ENCODE measurements around the gene CHRNA4.

CHRNA4 gene

GRCh38 chr20:63360850-63361518 lies at the start of gene CHRNA4:
CHRNA4 (minus strand) TSS chr20:63361349; CDS start chr20:63361165, 184 bp downstream.
- DNase-seq = no peak

GRCh38 chr20:63409834-63410435 lies 48.8 kb upstream of the CHRNA4 start:
- DNase-seq = no peak

- no peak for DNase-seq
These were observed 48.1 kb upstream of the CHRNA4 start for GRCh38 chr20:63409066-63409833.

GRCh38 chr20:63408684-63409046 lies 47.5 kb upstream of the CHRNA4 start:
- DNase-seq = no peak

GRCh38 chr20:63407928-63408683 lies 47.0 kb upstream of the CHRNA4 start:
- DNase-seq = no peak

- DNase-seq = no peak
These were observed 45.6 kb upstream of the CHRNA4 start for GRCh38 chr20:63406617-63407245.

GRCh38 chr20:63406011-63406410 lies 44.9 kb upstream of the CHRNA4 start:
- no peak for DNase-seq

GRCh38 chr20:63405102-63405730 lies 44.1 kb upstream of the CHRNA4 start:
- no peak for DNase-seq

GRCh38 chr20:63404129-63405085 lies 43.3 kb upstream of the CHRNA4 start:
- no peak for DNase-seq

GRCh38 chr20:63403403-63404105 lies 42.4 kb upstream of the CHRNA4 start:
- no peak for DNase-seq

GRCh38 chr20:63402860-63403220 lies 41.7 kb upstream of the CHRNA4 start:
- no peak for DNase-seq

- DNase-seq = no peak
These were observed 41.2 kb upstream of the CHRNA4 start for GRCh38 chr20:63402181-63402859.

GRCh38 chr20:63401384-63402110 lies 40.4 kb upstream of the CHRNA4 start:
- no peak for DNase-seq

GRCh38 chr20:63400486-63401210 lies 39.5 kb upstream of the CHRNA4 start:
- no peak for DNase-seq

GRCh38 chr20:63399596-63400375 lies 38.6 kb upstream of the CHRNA4 start:
- no peak for DNase-seq

- DNase-seq = no peak
These were observed 37.8 kb upstream of the CHRNA4 start for GRCh38 chr20:63398744-63399514.

- no peak for DNase-seq
These were observed 36.8 kb upstream of the CHRNA4 start for GRCh38 chr20:63397946-63398450.
